ENCODE data around the gene SUGP1. TPM values are rescaled to one million over a fixed set of nuclear protein-coding genes. Genes with fewer than 3 reads are reported as not detected.

Gene SUGP1
- total RNA-seq, 1 experiment from 2014 or later = 81.3 TPM

- H3K27me3 Mint-ChIP-seq (ENCODE audit: low read depth) = no peaks in the 10 kb centered on the region
- CTCF ChIA-PET = interaction anchor here (0.7 to 1.0 kb wide), 6 partner anchors 13 to 192 kb away, joined by 3 to 4 read pairs (median 3); no protein-coding TSS in a partner anchor
- POLR2A ChIA-PET = interaction anchor here (0.6 kb wide), 1 partner anchor 1107 kb away, joined by 8 read pairs; a partner anchor contains a TSS
- no peak for TF ChIP-seq ZNF232 (CRISPR knock-in tag; IDR thresholded peaks at IDR 0.05)
- TF ChIP-seq ZNF425 (CRISPR knock-in tag; conservative IDR thresholded peaks at IDR 0.05) = no peak
- no peak for TF ChIP-seq E2F5 (CRISPR knock-in tag; IDR thresholded peaks at IDR 0.05)
- TF ChIP-seq ATF2 (CRISPR knock-in tag; IDR thresholded peaks at IDR 0.05; ENCODE audit: borderline replicate concordance, low read depth) = no peak
- TF ChIP-seq PRRX2 (CRISPR knock-in tag; IDR thresholded peaks at IDR 0.05) = no peak
- TF ChIP-seq JUN (CRISPR knock-in tag; IDR thresholded peaks at IDR 0.05) = no peak
- no peak for TF ChIP-seq SMAD3 (CRISPR knock-in tag; IDR thresholded peaks at IDR 0.05; ENCODE audit: borderline replicate concordance)
- no peak for TF ChIP-seq AFF4 (CRISPR knock-in tag; IDR thresholded peaks at IDR 0.05; ENCODE audit: borderline replicate concordance)
- TF ChIP-seq MLX (CRISPR knock-in tag; IDR thresholded peaks at IDR 0.05) = no peak
- no peak for TF ChIP-seq GABPB1 (CRISPR knock-in tag; IDR thresholded peaks at IDR 0.05)
- no peak for TF ChIP-seq EMX1 (CRISPR knock-in tag; IDR thresholded peaks at IDR 0.05)
- no peak for TF ChIP-seq MAX (CRISPR knock-in tag; IDR thresholded peaks at IDR 0.05)
- no peak for TF ChIP-seq ZNF263 (CRISPR knock-in tag; IDR thresholded peaks at IDR 0.05; ENCODE audit: low read depth)
- no peak for TF ChIP-seq TEAD4 (CRISPR knock-in tag; IDR thresholded peaks at IDR 0.05)
- no peak for TF ChIP-seq CDX4 (CRISPR knock-in tag; IDR thresholded peaks at IDR 0.05; ENCODE audit: borderline replicate concordance)
- TF ChIP-seq TP53 (CRISPR knock-in tag; IDR thresholded peaks at IDR 0.05) = no peak
- no peak for TF ChIP-seq IRF2 (CRISPR knock-in tag; IDR thresholded peaks at IDR 0.05; ENCODE audit: borderline replicate concordance, low read depth)
- no peak for TF ChIP-seq E2F4 (CRISPR knock-in tag; IDR thresholded peaks at IDR 0.05; ENCODE audit: borderline replicate concordance, low read depth)
- DNase-seq (ENCODE audit: low spot score) (no peak), ATAC-seq (no peak)
- H3K4me1 Mint-ChIP-seq = peaks cover 13% of the 10 kb centered on the region
- H3K4me3 Mint-ChIP-seq = no peak overlapping the region
- no peaks in the 10 kb centered on the region for H3K9me3 Mint-ChIP-seq
- no peaks in the 10 kb centered on the region for H3K36me3 Mint-ChIP-seq
- no peak overlapping the region for H3K27ac Mint-ChIP-seq
Measured at GRCh38 chr19:19362075-19362474, 41.8 kb upstream of the SUGP1 start.
